ENCODE measurements around the gene ZMYND8.
"Not testable (repeated sequence)": the region's sequence is repeated elsewhere in the genome, so short reads cannot be mapped to it uniquely, and the experiment has no call there.

ZMYND8 gene

DNA sequence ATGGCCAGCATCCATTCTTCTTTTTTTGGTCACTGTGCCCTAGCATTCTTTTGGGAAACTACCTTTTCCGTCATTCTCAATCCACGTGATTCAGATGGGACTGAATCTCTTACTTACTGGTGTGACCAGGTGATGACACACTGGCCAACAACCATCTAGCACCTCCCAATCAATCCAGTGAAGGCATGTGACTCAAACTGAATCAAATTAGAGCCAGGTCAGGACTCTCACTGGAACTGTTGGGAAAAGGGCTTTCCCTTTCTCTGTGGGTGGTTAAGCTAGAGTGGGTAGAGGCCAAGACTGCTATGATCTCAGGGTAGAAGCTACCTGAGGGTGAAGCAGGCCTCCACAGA, 36.2 kb upstream of the ZMYND8 start:
- DNase-seq (ENCODE audit: low read depth), result peak; percentile 92
- TF ChIP-seq, protein P1, sequence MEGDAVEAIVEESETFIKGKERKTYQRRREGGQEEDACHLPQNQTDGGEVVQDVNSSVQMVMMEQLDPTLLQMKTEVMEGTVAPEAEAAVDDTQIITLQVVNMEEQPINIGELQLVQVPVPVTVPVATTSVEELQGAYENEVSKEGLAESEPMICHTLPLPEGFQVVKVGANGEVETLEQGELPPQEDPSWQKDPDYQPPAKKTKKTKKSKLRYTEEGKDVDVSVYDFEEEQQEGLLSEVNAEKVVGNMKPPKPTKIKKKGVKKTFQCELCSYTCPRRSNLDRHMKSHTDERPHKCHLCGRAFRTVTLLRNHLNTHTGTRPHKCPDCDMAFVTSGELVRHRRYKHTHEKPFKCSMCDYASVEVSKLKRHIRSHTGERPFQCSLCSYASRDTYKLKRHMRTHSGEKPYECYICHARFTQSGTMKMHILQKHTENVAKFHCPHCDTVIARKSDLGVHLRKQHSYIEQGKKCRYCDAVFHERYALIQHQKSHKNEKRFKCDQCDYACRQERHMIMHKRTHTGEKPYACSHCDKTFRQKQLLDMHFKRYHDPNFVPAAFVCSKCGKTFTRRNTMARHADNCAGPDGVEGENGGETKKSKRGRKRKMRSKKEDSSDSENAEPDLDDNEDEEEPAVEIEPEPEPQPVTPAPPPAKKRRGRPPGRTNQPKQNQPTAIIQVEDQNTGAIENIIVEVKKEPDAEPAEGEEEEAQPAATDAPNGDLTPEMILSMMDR (IDR thresholded peaks at IDR 0.05; ENCODE audit: insufficient read depth, low read depth, low read length, missing control alignments), result no peak
- no peak overlapping the region for H3K4me3 ChIP-seq (ENCODE audit: low read length)

DNA sequence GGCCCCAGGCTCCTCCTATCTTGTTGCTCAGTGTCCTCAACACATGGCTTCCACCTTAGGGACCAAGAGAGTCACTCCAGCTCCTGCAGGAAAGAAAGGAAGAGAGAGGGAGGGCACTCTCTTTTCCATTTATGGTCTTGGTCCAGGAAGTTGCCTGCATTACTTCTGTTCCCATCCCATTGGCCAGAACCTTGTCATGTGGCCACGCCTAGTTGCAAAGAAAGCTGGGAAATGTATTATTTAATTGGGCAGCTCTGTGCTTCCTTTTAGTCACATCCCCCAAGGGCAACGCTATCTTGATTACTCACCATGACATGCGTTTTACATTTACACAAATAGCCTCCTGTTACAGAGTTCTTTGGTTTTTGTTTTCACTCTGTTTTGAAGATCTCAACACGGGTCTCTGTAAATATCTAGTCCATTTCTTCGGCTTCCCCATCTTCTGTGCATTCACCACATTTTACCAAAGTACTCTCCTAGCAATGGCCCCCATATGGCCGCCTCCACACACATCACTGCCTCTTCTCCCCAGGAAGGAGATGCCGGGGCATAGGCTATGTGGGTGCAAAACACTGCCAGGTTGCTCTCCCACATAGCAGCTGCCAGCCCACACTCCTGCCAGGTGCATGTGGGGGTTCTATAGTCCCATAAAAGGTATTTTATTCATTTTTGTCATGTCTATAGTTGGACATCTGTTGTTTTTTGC, 35.7 kb upstream of the ZMYND8 start:
- TF ChIP-seq, protein P1 (IDR thresholded peaks at IDR 0.05; ENCODE audit: insufficient read depth, low read depth, low read length, missing control alignments), result no peak
- peak overlapping the region; percentile 3 for H3K4me3 ChIP-seq (ENCODE audit: low read length)
- peak; percentile 99 for DNase-seq (ENCODE audit: low read depth)

DNA sequence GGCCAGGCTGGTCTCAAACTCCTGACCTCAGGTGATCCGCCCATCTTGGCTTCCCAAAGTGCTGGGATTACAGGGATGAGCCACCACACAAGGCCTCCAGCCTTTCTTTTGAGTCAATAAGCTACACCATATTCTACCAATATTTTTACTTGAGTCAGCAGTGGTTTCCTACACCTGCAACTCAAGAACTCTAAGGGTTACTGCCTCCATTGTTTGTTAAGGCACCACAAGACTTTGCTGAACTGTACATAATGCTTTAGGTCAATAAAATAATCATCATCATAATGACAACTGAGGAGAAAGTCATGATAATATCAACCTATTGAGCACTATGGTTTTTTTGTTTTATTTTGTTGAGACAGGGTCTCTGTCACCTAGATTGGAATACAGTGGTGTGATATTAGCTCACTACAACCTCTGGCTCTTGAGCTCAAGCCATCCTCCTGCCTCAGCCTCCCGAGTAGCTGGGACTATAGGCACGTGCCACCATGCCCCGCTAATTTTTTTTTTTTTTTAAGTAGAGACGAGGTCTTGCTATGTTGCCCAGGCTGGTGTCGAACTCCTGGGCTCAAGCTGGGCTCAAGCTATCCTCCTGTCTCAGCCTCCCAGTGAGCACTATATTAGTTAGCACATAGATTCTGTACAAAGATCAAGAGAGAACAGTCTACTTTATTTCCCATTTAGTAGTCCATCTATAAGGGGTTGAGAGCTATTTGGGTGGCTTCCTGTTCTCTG, 34.9 kb upstream of the ZMYND8 start:
- no peak overlapping the region for H3K4me3 ChIP-seq (ENCODE audit: low read length)
- TF ChIP-seq, protein P1 (IDR thresholded peaks at IDR 0.05; ENCODE audit: insufficient read depth, low read depth, low read length, missing control alignments), result no peak
- DNase-seq (ENCODE audit: low read depth), result no peak

DNA sequence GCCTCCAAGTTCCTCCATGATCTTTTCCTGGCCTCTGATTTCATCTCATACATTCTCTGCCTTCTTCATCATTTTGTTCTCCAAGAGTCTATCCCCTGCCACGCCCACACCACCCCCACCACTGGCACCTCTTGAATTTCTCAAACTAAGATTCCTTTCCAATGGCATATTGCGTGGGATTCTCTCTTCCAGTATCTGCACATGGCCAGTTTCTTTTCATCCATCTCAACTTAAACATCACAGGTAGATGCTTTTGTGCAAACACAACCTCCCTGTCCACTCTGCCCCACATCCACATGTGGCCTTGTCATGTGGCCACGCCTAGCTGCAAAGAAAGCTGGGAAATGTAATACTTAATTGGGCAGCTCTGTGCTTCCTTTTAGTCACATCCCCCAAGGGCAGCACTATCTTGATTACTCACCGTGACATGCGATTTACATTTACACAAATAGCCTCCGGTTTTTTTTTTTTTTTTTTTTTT, 33.4 kb upstream of the ZMYND8 start:
- TF ChIP-seq, protein P1 (IDR thresholded peaks at IDR 0.05; ENCODE audit: insufficient read depth, low read depth, low read length, missing control alignments), result no peak
- H3K4me3 ChIP-seq (ENCODE audit: low read length), result no peak overlapping the region

DNA sequence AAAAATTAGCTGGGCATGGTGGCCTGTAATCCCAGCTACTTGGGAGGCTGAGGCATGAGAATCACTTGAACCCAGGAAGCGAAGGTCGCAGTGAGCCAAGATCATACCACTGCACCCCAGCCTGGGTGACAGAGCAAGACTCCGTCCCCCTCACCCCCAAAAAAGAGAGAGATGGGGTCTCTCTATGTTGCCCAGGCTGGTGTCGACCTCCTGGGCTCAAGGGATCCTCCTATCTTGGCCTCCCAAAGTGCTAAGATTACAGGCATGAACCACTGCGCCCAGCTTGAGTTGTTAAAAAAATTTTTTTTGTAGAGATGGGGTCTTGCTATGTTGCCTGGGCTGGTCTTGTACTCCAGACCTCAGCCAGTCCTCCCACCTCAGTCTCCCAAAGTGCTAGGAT, 29.5 kb upstream of the ZMYND8 start:
- not testable (repeated sequence) for DNase-seq (ENCODE audit: low read depth); H3K4me3 ChIP-seq (ENCODE audit: low read length)

More for the DNA sequence above, 33.4 kb upstream of the ZMYND8 start:
- DNase-seq (ENCODE audit: low read depth), result peak; percentile 98

DNA sequence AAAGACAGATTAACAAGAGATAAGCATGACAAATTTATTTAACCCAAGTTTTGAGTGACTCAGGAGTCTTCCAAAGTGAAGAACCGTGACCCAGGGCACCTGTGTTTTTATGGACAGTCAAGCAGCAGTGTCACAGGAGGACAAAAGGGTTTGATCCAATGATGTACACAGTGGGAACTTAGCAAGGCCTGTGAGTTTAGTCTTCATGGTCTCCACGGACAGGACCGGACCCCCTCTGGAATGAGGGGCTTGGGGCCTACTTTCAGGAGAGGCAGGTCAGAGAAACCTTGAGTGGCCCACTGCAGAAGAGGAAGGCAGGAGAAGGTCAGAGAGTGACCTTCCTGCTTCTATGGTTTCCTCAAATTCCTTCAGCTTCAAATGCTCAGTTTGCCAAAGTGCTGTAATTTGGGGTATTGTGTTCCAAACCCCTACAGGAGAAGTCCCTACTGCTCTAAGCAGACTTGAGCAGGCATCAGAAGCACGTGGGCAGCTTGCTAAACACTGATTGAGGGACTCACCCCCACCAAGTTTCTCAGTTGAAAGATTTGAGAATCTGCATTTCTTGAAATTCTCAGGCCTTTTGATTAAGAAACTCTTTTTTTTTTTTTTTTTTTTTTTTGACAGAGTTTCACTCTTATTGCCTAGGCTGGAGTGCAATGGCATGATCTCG, 26.4 kb upstream of the ZMYND8 start:
- TF ChIP-seq, protein P1 (IDR thresholded peaks at IDR 0.05; ENCODE audit: insufficient read depth, low read depth, low read length, missing control alignments), result no peak

DNA sequence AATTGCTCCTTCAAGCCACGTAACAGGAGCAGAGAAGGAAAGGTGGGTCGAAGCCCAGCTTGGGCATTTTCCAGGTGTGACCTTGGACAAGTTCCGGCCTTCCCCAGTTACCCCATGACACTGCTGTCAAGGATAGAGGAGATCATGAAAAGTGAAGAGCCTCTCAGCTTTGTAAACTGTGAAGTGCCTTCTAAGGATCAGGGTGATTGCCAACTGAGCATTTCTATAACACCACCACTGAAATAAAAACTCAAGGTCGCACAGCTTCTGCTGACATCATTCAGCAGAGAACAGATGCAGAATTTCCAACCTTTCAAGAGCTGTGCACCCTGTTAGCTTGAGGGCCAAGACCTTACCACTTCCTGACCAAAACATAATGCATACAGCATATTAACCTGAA, 24.0 kb upstream of the ZMYND8 start:
- H3K4me3 ChIP-seq (ENCODE audit: low read length), result no peak overlapping the region
- DNase-seq (ENCODE audit: low read depth), result no peak
- TF ChIP-seq, protein P1 (IDR thresholded peaks at IDR 0.05; ENCODE audit: insufficient read depth, low read depth, low read length, missing control alignments), result no peak

More for the DNA sequence above, 26.4 kb upstream of the ZMYND8 start:
- DNase-seq (ENCODE audit: low read depth), result no peak
- no peak overlapping the region for H3K4me3 ChIP-seq (ENCODE audit: low read length)

Measured in epithelial cell of esophagus (primary cell).